GM21381 (cell line): ENCODE data around the gene FASTK.
"Not testable (repeated sequence)": the region's sequence is repeated elsewhere in the genome, so short reads cannot be mapped to it uniquely, and the experiment has no call there.

Experiments used
- ATAC-seq: cut with Tn5 transposase; IDR thresholded peaks from one replicate; pipeline ENCODE4 v1.9.1; 2021; ENCODE audit warnings: mild to moderate bottlenecking, moderate library complexity; ENCODE audit not compliant: unreplicated experiment

FASTK gene

GRCh38 chr7:151053751-151054150 is 26.9 kb downstream of the FASTK start:
- ATAC-seq, result no peak

DNA sequence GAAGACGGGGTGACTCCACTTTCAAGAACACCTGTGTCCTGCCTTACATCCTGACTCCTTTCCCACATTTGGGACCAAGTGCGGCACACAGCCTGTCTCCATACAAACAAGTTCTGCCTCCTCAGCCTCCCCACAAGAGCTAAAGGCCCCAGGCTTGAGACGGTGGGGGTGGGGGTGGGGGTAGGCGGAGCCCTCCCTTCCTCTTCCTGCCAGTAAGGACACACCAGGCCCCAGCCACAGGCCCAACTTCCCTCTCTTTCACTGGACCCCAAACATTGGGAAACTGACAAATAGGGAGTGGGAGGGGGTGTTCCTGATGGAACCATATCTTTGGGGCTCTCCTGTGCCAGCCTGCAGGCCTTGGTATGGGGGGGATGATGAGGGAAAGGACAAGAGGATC is 27.5 kb downstream of the FASTK start:
- no peak for ATAC-seq

- no peak for ATAC-seq
Measured at GRCh38 chr7:151051108-151051507, 29.5 kb downstream of the FASTK start.

DNA sequence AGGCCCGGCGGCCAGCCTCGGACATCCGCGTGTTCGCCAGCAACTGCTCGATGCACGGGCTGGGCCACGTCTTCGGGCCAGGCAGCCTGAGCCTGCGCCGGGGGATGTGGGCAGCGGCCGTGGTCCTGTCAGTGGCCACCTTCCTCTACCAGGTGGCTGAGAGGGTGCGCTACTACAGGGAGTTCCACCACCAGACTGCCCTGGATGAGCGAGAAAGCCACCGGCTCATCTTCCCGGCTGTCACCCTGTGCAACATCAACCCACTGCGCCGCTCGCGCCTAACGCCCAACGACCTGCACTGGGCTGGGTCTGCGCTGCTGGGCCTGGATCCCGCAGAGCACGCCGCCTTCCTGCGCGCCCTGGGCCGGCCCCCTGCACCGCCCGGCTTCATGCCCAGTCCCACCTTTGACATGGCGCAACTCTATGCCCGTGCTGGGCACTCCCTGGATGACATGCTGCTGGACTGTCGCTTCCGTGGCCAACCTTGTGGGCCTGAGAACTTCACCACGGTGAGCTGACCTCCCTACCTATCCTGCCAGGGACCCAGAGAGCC is 31.6 kb downstream of the FASTK start:
- ATAC-seq, result no peak

GRCh38 chr7:151047976-151048815 is 32.4 kb downstream of the FASTK start, which contains the start of gene ASIC3:
TSS of gene ASIC3 (plus strand) at chr7:151048531. CDS start at chr7:151048886, 355 bp downstream.
- ATAC-seq, result no peak

DNA sequence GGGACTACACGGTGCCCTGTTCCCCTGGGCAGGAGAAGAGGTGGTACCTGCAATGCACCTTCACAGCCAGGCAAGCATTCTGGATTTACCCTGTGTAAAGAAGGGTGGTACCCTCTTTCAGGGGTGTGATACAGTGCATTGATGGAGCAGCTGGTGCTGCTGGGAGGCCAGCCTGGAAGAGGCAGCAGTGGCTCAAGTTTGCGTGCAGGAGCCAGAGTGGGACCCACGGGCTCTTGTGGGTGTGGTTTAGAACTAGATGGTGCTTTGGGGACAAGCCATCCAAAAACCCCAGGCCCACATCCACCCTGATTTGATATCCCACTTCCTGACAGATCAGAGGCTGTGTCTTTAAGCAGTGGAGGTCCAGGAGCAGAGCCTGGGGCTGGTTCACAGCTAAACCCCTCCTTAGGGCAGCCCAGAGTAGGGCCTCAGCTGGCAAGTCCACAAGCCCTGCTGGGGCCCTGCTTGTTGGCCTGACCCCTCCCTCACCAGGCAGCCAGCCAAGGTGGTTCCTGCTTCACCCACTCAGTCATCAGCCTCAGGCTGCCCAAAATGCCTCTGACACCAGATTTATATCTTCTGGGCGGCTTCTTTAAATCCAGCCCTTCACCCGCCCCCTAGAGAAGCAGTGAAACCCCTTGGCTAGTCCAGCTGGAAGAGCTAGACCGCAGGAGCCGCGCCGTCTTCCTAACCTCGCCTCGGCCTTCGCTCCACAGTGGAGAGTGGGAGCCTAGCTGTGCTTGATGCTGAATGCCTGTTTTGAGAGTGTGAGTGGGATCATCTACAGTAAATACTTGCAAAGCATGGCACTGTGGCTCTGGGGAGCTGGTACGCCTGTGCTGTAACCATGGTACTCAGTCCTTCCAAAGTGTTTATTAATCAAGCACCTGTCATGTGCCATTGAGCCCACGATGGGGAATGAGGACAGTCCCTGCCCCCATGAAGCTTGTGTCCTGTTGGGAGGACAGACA is 33.7 kb downstream of the FASTK start:
- no peak for ATAC-seq

DNA sequence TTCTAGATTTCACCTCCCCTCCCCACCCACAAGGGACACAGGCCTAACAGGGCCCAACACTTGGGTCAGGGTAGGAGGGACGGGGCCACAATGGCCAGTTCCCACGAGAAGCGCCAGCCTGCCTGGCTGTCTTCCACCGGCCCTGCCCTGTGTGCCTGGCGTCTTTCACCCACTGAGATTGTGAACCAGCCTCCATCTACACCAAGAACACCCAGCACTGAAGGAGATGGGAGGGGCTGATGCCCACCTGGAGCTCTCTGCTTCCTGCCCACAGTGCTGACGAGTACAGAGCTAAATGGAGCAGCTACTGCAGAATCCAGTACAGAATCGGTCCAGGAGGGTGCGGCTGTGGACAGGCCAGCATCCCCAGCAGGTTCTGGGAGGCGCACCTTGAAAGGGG is 34.6 kb downstream of the FASTK start:
- ATAC-seq, result no peak

DNA sequence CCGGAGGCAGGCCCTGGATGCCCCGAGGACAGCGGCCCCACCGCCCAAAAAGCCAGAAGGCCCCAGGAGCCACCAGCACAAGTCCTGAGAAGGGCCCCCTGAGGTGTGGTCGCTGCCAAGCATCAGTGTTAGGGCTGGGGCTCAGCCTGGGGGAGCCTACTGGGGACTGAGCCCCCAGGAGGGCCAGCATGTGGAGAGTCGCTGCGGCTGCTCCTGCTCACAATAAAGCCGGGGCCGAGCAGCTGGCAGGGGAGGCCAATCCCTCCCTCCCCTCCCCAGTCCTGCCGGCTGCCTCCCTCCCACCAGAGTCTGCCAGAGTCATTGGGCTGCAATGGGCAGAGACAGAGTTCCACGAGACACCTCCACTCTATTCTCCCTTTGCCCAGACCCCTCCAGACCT is 35.3 kb downstream of the FASTK start:
- no peak for ATAC-seq

DNA sequence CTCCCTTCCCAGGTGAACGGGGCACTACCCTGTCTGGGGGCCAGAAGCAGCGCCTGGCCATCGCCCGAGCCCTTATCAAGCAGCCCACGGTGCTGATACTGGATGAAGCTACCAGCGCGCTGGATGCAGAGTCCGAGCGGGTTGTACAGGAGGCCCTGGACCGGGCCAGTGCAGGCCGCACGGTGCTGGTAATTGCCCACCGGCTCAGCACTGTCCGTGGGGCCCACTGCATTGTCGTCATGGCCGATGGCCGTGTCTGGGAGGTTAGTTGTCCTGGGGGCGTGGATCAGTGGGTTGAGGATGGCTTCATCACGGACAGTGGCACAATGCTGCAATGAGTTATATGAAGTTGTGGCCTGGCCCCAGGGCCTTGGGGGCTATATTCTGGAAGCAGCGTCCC is 36.6 kb downstream of the FASTK start:
- ATAC-seq, result no peak

DNA sequence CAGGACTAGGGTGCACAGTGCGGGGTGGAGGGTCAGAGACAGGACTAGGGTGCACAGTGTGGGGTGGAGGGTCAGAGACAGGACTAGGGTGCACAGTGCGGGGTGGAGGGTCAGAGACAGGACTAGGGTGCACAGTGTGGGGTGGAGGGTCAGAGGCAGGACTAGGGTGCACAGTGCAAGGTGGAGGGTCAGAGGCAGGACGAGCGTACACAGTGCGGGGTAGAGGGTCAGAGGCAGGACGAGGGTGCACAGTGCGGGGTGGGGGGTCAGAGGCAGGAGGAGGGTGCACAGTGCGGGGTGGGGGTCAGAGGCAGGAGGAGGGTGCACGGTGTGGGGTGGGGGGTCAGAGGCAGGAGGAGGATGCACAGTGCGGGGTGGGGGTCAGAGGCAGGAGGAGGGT is 37.2 kb downstream of the FASTK start:
- ATAC-seq, result not testable (repeated sequence)

- no peak for ATAC-seq
Measured at GRCh38 chr7:151040616-151041375, 39.8 kb downstream of the FASTK start.

DNA sequence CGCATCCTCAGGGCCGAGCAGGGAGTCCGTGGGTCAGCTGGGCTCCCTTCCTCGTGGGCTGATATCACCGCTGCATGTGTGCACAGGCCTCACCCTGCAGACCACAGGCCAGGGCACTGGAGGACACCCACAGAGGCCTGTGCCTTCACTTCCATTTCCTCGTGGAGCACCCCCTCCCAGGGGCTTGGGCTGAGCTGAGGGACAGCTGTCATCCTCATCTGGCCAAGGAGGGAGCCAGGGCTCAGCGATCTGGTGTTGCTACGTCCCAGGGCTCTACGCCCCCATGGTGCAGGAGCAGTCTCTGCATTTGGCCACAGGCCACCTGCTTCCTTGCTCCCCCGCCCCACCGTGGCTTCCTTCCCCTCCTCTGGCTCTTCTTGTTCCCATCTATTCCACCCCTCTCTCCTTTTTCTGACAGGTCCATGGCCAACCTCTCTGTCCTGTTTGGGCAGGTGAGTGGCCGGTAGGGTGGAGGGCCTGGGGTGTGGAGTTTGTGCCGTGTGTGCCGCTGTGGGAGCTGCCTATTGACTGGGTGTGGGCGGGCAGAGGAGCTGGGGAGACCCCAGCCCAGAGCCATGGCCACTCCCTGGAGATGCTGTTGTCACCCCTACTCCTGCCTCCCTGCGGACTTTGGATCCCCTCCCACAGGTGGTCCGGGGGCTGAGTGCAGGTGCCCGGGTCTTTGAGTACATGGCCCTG is 40.6 kb downstream of the FASTK start:
- ATAC-seq, result no peak

- no peak for ATAC-seq
Measured at GRCh38 chr7:151038951-151039849, 41.4 kb downstream of the FASTK start.

DNA sequence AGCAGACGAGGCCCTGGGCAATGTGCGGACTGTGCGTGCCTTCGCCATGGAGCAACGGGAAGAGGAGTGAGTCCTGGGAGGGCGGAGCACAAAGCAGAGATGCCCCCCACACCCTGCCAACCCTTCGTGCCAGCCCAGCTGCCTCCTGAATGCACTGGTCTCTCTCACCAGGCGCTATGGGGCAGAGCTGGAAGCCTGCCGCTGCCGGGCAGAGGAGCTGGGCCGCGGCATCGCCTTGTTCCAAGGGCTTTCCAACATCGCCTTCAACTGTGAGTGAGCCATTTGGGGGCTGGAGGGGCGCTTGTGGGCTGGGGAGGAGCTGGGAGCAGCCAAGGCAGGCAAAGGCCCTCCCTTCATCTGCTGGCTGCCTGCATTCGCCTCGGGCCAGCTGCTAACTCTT is 44.7 kb downstream of the FASTK start:
- ATAC-seq, result no peak

DNA sequence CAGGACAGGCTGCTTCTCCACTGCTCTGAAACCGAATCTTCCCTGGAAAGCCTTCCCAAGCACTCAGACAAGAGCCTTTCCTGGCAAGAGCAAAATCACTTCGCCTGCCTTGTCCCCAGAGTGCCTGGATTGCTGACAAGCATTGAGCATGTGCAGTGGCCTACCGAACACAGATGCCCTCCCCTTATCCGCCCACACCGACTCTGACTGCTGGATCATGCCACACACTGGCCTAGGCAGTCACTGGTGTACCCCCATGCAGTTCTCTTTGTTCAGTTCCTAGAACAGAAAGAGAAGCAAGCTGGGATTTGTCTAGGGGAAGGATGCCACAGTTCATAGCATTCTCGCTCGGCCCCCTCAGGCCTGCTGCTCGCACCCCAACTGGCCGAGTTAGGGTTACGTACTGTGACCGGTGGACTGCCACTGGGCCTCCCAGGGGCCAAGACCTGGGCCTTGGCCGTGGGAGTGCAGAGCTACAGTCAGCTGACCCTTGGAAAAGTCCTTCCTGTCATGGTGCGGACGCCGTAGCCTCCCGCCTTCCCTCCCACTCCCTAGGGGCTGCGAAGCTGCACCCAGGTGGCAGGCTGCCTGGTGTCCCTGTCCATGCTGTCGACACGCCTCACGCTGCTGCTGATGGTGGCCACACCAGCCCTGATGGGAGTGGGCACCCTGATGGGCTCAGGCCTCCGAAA is 45.4 kb downstream of the FASTK start:
- ATAC-seq, result no peak

DNA sequence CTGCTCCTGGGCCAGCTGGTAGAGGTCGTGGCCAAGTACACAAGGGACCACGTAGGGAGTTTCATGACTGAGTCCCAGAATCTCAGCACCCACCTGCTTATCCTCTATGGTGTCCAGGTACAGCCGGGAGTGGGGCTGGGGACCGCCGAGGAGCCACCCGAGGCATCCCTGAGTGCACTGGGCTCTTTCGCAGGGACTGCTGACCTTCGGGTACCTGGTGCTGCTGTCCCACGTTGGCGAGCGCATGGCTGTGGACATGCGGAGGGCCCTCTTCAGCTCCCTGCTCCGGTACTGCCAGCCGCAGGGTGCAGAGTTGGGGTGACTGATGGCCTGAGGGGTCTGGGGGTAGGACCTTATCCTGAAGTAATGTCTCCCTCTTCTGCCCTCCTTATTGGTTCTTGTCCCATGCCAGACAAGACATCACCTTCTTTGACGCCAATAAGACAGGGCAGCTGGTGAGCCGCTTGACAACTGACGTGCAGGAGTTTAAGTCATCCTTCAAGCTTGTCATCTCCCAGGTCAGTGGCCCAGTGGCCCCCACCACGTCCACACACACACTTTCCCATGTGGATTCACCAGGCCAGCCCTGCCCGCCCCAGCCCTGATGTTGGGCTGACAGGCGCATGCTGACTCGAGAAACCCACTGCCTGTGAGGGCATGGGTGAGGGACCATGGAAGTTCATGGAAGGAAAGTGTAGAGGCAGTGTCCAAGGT is 46.1 kb downstream of the FASTK start:
- ATAC-seq, result no peak

DNA sequence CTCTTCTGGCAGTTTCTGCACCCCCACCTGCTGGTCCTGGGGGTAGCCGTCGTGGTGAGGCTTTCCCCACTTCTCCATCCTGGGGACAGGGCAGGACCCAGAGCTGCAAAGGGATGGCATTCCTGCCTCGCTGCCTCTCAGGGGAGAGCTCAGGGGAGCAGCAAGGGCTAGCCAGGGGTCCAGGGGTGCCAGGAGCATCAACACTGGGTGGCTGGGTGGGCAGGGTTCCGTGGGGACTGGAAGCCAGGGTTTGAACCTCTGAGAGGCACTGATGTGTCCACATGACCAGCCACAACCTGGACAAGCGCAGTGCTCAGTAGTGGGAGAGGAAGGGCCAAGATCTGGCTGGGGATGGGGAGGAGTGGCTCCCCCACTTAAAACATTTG is 46.8 kb downstream of the FASTK start:
- no peak for ATAC-seq
